ENCODE results near the gene PLSCR1. TPM values are rescaled to one million over a fixed set of nuclear protein-coding genes. Genes with fewer than 3 reads are reported as not detected.

PLSCR1 gene, protein sequence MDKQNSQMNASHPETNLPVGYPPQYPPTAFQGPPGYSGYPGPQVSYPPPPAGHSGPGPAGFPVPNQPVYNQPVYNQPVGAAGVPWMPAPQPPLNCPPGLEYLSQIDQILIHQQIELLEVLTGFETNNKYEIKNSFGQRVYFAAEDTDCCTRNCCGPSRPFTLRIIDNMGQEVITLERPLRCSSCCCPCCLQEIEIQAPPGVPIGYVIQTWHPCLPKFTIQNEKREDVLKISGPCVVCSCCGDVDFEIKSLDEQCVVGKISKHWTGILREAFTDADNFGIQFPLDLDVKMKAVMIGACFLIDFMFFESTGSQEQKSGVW
- polyA plus RNA-seq: 32.4 and 33.6 TPM in 2 replicates

DNA sequence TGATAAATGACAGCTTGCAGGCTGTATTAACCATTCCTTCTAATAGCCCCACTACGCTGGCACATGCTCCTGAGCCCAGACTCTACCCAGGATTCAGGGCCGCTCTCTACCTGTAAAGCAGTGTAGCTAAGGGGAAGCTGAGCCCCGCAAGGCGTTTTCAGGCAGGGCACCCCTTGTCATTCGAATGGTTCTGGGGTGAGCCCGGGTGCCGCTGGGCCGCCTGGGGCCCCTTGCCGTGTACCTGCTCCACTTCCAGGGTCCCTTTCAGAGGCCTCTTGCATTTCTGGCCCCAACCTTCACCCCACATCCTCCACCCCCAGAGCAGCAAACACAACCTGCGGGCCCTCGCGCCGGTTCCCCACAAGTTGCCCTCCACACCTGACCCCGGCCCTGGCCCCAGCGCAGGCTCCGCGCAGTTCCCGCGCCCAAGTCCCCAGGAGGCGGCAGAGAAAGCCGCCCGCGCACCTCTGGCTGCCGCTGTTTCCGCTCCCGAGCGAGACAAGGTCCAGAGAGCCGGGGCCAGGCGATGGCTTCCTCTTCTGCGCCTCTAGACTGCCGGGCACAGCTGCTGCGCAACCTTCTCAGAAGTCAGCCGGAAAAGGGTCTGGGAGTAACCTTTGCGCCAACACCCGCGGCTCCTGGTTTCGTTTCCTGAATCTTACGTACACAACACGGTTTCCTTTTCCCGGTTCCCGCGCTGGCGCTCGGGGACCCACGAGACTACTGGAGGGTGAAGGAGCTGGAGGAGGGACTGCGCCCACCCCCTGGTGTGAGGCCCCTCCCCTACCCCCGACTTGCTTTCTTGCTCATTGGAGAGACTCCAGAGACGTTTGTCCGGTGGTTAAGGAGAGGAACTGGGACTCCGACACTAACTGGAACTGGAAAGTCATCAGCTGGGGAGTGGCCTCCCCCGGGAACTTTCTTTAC, at the start of gene PLSCR1:
TSS of gene PLSCR1 (minus strand) at position 606 of the 927 bp plus-strand sequence. CDS start 8,055 bp downstream, outside the sequence.

GRCh38 chr3:146469150-146470017, 75.0 kb downstream of the PLSCR1 start, which contains the start of gene PLSCR2:
Gene PLSCR2, minus strand, starts transcription at chr3:146469561. Its CDS starts 9,657 bp downstream, at chr3:146459904.

Other genes with a start within 250 kb of the PLSCR1 start
- 9.1 and 10.3 TPM in 2 replicates for gene PLSCR2, start 75.0 kb downstream of the PLSCR1 start, polyA plus RNA-seq
- gene PLSCR5, start 60.7 kb upstream of the PLSCR1 start, polyA plus RNA-seq: not detected in 2 replicates